Measurements from ENCODE around the gene RIPOR3. TPM values are rescaled to one million over a fixed set of nuclear protein-coding genes. Genes with fewer than 3 reads are reported as not detected.
"Not testable (repeated sequence)": the region's sequence is repeated elsewhere in the genome, so short reads cannot be mapped to it uniquely, and the experiment has no call there.

The RIPOR3 gene
- total RNA-seq, 1 donor from 2014 or later = 1.2 TPM

DNA sequence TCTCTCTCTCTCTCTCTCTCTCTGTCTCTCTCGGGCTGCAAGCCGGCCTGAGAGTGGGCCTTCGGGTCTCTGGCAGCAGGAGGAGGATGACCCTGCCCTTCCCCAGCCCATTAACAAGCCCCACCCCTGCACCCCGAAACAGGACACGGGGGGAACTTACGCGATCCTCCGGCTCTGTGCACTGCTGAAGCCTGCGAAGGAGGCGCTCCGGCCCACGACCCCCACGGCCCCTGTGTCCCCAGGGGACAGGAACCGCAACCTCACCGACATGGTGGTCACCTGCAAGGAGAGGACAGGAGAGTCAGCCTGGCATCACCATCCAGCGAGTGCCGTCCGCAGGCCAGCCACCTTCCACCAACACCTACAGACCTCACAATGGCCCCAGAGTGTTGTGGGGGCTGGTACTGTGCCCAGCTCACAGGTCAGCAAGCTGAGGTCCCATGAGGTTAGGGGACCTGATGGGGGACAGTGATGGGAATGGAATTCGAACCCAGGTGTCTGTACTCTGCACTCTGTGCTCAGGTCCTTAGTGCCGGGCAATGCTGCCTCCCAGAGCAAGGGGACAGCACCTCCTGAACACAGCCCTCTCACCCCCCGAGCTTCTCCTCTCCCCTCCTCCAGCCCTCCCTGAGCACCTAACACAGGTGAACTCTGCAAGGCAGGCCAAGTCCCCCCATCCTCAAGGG lies 60.6 kb downstream of the RIPOR3 start:
- no peak for ATAC-seq

DNA sequence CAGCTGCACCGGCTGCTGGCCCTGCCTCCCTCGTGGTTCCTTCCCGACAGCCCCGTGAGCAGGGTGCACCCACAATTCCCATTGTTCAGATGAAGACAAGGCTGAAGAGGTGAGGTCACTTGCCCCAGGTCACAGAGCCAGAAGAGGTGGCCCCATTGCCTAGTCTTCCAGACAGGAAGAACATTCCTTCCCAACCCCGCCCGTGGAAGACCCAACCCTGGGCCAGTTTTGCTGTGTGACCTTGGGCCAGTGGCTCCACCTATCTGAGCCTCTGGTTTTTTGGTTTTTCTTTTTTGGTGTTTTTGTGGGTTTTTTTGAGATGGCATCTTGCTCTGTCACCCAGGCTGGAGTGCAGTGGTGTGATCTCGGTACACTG lies 61.7 kb downstream of the RIPOR3 start:
- no peak for ATAC-seq

DNA sequence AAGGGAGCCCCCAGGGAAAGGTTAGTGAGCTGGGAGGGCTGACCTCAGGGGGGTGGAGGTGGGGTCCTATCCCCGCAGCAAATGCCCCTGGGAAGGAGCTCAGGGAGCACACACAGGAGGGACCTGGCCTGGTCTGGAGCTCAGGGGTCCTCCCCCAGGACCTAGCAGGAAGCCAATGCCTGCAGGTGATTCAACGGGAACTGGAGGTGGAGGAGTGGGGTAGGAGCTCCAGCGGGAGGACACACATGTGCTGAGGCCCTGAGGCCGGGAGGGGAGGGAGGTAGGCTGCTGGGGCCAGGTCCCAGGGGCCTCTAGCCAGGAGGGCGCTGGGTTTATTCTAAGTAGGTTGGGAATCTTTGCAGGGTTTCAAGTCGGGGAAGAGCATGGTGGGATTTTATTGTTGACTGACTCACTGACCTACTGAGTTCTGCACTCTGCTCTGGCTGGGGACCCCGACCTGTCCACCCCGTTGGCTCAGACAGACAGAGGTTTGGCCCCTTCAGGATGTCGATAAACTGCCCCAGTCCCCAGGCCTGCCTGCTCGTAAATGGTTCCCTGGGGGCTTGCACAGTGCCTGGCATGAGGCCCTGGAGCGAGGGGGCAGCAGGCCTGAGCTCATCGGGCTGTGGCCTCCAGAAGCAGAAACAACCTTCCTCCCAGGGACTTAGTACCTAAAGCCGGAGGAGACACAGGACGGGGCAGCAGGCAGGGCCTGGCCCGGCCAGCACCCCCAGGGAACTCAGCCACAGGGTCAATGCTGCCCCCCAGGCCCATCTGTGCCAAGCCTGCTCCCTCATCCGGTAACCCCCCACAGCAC lies 62.3 kb downstream of the RIPOR3 start:
- ATAC-seq = no peak

DNA sequence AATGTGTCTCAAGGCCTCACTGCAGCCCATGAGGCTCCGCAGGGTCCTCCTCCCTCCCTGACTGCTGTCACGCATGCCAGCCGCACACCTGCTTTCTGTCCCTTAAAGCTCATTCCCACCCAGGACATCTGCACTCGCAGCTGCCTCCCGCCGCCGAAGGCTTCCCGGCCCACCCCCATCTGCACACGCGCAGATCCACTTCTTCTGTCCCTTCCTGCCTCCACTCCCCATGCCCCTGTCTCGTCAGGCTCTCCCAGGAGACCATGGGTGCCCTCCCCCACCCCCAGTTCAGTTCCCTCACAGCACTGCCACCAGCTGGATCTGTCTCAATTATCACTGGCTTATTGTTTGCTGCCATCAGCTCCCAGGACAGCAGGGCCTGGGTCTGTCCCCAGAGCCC lies 63.0 kb downstream of the RIPOR3 start:
- no peak for ATAC-seq

DNA sequence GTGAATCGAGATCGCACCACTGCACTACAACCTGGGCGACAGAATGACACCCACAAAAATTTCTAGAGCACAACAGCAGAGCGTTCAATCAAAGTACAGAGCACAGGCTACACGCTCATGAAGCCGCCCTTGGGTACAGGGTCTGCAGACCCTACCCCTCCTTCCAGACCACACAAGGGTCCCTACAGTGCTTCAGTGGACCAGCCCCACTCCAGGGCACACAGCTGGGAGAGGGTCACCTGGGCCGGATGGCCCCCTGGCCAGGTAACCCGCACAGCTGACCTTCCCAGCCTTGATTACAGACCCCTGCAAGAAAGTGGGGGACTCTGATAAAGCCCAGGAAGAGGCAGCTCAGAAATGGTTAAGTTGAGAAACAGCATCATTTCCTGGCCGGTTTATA lies 63.6 kb downstream of the RIPOR3 start:
- no peak for ATAC-seq

DNA sequence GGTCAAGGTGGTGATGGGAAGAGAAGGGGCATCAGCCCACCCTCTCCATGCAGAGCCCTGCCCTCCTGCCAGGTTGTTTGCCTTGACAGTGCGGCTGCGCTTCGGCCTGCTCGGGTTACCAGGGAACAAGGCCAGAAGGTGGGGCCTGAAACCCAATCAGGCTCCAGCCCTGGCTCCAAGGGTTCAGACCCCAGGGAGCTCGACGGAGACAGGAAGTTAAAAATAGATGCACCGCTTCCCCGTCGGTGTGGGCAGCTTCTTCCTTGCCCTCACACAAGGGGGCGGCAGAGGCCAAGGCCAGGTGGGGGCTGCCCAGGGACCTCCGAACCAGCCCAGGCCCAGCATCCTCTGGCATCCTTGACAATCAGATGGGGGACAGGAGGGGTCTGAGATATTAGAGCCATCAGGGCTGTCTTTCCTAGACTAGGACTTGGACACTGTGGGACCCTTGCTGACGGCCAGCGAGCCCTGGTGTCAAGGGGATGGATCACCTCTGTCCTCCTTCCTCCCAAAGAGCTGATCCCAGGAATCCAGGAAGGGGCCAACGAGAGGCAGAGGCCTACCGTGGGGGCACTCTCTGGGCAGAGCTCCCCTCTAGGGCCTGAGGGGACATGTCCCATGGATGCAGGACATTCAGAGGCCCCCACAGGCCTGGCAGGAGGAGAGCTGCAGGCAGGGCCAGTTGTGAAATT lies 65.2 kb downstream of the RIPOR3 start:
- no peak for ATAC-seq

DNA sequence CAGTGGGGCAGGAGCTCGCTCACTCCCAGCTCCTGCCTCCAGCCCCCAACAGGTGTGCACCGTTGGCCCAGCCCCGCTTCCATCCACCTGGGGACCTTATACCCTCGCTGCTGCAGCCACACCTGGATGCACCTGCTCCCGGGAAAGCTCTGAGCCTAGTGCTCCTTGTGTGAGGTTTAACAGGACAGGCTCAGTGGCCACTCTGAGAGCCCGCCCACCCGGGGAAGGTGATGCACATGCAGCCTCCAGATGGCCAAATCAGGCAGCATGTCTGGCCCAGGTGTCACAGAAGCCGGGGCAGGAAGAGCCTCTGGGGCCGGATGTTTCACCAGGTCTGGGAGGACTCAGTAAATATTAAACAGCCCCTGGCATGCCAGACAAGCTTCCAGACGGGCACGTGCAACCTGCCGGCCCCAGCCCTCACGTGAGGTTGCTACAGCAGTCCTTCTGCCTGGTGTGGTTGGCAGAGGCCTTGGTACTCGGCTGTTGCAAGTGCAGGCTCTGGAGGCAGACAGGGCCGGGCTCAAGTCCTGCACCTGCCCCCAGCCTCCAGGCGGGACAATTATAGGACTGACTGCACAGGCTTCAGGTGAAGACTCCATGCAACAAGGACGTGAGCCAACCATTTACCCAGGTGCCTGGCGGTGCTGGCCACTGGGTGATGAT lies 66.9 kb downstream of the RIPOR3 start:
- peak; percentile 6 for ATAC-seq

DNA sequence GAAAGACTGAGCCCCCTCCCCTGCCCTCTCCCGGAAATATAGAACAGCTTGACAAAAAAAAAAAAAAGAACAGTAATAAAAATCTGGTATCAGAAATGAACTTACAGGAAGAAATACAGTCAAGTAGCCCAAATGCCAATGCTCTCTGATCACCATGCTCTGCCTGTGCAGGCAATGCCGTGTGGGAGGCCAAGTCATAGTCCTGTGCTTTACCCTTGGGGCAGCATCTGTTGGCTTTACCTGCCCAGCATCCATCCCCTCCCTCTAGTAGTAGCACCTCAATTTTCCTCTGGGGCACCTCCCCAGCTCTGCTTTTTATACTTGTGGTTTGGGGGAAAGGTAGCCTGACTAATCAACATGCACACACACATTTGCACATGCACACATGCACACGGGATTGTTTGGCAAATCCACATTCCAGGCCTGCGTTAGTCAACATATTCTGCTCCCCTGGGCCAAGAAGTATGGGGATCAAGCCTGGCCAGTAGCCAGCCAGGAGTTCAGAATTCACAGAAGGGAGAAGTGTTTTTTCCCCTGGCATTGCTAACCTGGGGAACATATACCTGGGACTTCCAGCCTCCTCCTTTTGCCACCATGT lies 70.2 kb downstream of the RIPOR3 start:
- ATAC-seq = no peak

DNA sequence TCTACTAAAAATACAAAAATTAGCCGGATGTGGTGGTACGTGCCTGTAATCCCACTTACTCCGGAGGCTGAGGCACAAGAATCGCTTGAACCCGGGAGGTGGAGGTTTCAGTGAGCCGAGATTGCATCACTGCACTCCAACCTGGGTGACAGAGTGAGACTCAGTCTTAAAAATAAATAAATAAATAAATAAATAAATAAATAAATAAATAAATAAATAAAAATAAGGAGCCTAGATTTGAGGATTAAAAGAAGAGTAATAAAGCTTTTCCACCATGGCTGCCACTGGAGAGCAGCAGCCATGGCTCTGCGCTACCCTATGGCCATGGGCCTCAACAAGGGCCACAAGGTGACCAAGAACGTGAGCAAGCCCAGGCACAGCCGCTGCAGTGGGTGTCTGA lies 70.9 kb downstream of the RIPOR3 start:
- ATAC-seq = not testable (repeated sequence)

DNA sequence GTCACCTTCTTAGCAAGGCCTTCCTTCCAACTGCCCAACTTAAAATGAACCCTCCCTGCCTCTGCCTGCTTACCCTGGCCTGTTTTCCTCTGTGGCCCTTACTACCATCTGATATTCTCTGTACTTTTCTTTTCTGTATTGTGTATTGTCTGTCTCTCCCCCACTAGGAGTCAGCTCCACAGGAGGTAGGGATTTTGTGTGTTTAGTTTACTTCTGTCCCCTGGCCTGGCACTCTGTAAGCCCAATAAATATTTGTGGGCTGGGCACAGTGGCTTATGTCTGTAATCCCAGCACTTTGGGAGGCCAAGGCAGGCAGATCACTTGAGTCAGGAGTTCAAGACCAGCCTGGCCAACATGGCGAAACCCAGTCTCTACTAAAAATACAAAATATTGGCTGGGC lies 72.8 kb downstream of the RIPOR3 start:
- ATAC-seq = no peak

DNA sequence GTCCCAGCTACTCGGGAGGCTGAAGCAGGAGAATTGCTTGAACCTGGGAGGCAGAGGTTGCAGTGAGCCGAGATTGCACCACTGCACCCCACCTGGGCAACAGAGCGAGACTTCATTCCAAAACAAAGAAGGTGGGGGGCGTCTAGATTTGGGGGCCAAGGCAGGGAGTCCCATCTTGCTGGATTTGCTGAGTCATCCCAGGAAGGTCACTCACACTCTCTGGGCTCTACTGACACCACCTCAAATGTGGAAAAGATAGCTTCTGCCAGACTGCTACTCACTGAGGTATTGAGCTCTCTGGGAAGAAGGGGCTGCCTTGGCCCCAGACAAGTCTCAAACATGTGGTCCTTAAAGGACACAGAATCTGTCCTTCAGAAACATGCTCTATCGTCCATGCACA lies 74.3 kb downstream of the RIPOR3 start:
- ATAC-seq = no peak

DNA sequence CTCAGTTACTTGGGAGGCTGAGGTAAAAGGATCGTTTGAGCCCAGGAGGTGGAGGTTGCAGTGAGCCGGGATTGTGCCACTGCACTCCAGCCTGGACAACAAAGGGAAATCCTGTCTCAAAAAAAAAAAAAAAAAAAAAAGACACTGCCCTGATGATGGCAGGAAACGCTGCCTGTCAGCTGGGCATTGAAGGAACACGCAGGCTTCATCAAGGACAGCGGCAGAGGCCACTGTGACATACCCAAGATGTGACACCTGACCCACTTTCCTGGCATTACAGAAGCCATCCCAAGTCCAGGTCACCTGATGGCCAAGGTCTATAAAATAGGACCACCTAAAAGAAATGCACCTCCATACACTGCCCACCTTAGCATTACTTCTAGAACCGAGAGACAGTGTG lies 75.9 kb downstream of the RIPOR3 start:
- no peak for ATAC-seq

DNA sequence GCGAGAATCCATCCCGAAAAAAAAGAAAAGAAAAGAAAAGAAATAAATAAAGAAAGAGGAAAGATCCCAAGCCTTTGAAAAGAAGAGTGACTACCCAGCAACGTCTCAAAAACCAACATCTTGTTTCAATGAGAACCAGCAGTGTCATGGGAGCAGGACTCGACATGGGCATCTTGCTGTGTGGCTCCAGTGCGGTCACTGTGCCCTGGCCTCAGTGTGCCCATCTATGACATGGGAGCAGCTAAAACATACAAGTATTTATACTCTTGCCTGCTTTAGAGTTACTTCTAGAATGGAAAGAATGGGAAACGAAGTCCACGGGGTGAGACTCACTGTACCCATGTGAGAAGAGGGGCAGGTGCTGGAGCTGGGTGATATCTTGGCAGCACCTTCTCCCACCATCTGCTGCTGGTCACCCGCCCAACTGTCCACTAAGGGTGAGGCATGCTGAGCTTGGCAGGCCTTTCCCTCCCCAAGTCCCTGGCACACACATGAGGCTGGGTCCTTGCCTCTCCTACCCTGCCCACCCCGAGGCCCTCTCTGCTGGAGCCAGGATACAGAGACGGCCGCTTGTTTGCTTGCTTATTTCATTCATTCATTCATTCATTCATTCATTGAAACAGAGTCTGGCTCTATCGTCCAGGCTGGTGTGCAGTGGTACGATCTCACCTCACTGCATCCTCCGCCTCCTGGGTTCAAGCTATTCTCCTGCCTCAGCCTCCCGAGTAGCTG lies 77.7 kb downstream of the RIPOR3 start:
- ATAC-seq = no peak

DNA sequence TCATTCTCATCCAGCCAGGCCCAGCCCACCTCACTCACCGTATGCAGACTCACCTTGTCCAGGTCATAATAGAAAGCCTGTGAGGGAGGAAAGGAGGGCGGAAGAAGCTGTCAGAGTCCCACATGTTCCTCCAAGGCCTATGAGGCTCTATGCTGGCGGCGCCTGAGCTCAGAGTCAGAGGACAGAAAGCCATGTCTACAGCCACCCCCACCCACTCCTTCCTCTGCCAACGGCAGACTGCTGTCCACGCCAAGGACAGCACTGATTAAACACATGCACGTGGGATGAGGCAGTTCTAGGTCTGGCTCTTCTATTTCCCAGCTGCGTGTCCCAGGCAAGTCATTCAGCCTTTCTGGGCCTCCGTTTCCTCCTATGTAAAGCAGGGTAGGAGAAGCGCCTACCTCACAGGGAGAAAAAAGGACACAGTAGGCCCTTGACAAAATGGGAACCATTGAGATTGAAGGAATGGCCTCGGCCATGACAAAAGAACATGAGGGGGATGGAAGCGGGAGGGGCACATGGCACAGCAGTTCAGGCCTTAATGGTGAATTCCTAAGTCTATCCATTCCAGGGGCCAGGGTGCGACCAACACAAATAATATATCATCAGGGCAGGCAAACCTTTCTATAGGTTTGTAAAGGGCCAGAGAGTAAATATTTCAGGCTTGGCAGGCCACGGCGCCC lies 80.1 kb downstream of the RIPOR3 start:
- ATAC-seq = no peak

DNA sequence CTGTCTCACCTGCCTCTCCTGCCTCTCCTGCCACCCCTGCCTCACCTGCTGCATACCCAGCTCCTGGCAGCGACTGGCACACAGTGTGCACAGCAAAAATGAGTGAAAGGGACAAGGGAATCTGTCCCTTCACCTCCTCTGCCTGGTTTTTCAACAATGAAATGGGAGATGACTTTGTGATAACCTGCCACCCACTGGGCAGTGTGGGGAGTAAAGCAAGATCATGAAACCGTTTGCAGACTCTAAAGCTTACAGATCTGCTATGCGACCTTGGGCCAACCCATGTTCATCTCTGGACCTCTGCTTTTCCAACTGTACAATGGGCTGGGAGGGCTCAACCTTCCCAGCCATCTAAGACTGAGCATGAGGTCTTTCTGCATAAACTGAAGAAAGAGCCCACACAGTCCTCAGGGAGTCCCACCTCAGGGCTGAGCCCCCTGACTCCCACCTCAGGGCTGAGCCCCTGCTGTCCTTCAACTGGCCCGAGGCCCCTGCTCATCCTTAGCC lies 81.1 kb downstream of the RIPOR3 start:
- peak; percentile 30 for ATAC-seq

DNA sequence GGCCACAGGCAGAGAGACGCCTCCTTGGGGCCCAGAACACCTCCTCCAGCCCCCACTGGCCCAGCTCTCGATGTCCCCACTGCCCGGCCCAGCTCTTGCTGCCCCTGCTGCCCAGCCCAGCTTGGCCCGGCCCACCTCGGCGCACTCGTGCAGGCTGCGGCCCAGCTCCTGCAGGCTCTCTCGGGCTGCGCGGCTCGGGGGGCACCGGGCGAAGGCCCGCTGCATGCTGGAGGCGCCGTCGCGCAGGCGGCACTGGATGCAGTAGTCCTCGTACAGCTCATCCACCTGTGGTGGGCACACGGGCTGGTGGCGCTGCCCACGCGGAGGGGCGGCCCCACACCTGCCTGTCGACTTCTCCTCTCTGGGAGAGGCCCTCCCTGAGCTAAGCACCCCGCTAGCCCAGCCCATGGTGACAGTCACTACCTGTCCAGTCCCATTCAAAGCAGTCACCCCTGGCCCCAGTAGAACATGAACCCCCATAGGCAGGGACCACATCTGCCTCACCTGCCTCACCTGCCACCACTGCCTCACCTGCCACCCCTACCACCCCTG lies 81.8 kb downstream of the RIPOR3 start:
- no peak for ATAC-seq

DNA sequence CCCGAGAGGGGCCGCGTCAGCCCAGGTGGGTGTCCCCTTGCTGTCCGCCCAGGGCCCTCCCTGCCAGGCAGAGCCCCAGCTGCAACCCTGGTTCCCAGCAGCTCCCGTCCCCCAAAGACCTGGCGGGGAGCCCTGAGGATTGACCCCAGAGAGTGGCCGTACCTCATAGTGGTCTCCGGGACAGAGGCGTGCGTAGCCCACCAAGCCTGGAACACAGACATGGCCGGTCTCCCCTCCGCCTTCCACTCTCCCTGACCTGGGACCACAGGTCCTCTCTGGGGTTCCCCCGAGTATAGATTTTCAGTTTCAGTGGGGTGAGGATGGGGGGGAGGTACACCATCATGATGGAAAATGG lies 82.6 kb downstream of the RIPOR3 start:
- ATAC-seq = no peak

DNA sequence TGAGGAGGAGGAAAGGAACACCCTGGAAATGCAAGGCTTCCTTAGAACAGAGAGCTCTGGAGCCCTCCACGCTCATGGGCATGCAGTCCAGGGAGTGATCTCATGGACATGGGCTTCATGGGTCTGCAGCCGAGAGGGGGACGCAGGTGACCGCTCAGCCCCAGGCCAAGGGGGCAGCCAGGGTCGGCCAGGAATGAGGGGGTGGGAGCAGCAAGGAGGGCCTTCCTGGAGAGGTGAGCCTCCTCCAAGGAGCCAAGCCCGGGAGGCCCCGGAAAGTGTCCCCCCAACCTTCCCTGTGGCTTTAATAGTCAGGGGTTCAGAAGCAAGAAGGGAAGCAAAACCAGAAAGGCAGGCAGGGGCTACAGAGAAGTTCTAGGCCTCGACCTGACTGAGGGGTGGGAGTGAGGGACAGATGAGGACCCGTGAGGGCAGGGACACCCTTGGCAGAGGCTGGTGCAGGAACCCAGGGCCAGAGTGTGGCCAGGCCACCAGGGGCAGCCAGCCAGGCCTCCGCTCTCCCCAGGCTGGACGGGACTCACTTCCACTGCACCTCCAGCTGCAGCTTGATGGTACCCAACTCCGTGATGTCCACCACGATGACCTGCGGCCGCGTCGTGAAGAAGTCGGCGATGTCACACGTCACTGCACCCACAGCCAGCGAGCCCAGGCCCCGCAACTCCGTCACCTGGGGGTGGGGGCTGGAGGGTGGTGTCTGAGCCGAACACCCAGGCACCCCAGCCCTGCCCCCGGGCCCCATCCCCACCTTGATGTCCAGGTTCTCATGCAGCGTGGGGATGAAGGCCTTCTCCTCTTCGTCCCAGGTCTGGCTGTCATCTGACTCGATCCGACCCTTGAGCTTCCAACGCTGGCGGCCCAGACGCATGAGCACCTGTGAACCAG lies 83.2 kb downstream of the RIPOR3 start:
- ATAC-seq = no peak

DNA sequence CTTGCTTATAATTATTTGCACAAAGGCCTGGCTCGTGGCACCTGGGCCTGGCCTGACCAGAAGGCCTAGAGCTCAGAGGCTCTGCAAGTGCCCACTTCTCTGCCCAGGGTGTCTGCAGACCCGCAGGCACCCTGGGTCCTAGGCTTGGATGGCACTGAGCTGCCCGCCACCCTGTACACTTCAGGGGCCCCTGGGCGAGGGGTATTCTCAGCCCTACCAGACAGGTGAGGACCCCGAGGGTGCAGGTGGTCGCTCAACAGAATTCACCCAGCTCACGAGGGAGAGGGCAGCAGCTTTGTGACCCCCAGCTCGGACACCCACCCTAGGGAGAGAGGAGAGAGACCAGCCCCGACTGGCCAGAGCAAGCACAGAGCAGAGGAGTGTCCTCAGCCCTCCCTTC lies 83.9 kb downstream of the RIPOR3 start:
- ATAC-seq = no peak

DNA sequence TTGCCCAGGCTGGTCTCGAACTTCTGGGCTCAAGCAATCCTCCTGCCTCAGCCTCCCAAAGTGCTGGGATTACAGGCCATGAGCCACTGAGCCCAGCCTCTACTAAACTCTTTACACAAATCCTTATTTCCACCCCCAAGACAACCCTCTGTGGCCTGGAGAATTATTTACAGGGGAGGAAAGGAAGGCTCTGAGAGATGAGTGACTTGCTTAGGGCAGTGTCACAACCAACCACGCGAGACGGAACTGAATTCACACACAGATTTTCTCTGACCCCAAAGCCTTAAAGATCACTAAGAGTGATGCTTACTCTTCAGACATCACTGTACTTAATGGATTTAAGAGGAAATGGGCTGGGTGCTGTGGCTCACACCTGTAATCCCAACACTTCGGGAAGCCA lies 86.2 kb downstream of the RIPOR3 start:
- no peak for ATAC-seq
